GM12878 (cell line): ENCODE data around the gene PEAR1.

Source experiments
- CEBPB ChIP-seq, 2 experiments: fragments of 150-350 bp in 1 of 2; IDR thresholded peaks; 2 replicates each; pipeline ENCODE4 v1.6.1; 2012 to 2014; ENCODE audit warnings: low read depth in 2 of 2, low read length in 2 of 2, borderline replicate concordance in 1 of 2, inconsistent platforms in 1 of 2
- CTCF ChIP-seq, 3 experiments: IDR thresholded peaks in 2 of 3; conservative IDR thresholded peaks in 1 of 3; 2 replicates each; pipeline ENCODE4 v1.5.1; 2011; ENCODE audit warnings: low read depth in 3 of 3, low read length in 3 of 3, mild to moderate bottlenecking in 3 of 3, control low read depth in 2 of 3, moderate library complexity in 2 of 3, inconsistent platforms in 1 of 3, mixed read lengths in 1 of 3; ENCODE audit not compliant: control insufficient read depth in 2 of 3, insufficient read depth in 1 of 3; ENCODE audit errors: extremely low read depth in 1 of 3
- EP300 ChIP-seq, 2 experiments: fragments of 150-350 bp in 1 of 2; IDR thresholded peaks; 2 replicates each; pipeline ENCODE4 v1.6.1; 2011 to 2012; ENCODE audit warnings: low read depth in 2 of 2, low read length in 2 of 2, borderline replicate concordance in 1 of 2, improper control_type of control experiment in 1 of 2, inconsistent platforms in 1 of 2; ENCODE audit not compliant: control insufficient read depth in 1 of 2
- FOXM1 ChIP-seq: IDR thresholded peaks from 2 replicates; pipeline ENCODE4 v1.6.1; 2012; ENCODE audit warnings: low read depth, mild to moderate bottlenecking, inconsistent platforms, low read length, moderate library complexity
- JUNB ChIP-seq: IDR thresholded peaks from 2 replicates; pipeline ENCODE4 v1.6.1; 2016; ENCODE audit warnings: antibody characterized with exemption, mild to moderate bottlenecking
- NR2C1 ChIP-seq: fragments of 450-650 bp; IDR thresholded peaks from 2 replicates; pipeline ENCODE4 v1.6.1; 2017; ENCODE audit warnings: antibody characterized with exemption, mild to moderate bottlenecking, moderate library complexity
- REST ChIP-seq: IDR thresholded peaks from 2 replicates; pipeline ENCODE4 v1.6.1; 2012; ENCODE audit warnings: mild to moderate bottlenecking, low read depth, low read length
- RFX5 ChIP-seq: IDR thresholded peaks from 2 replicates; pipeline ENCODE4 v1.6.1; 2011; ENCODE audit warnings: low read depth, low read length, improper control_type of control experiment
- TBL1XR1 ChIP-seq: IDR thresholded peaks from 2 replicates; pipeline ENCODE4 v1.6.1; 2012; ENCODE audit warnings: low read depth, low read length, improper control_type of control experiment
- TCF7 ChIP-seq: IDR thresholded peaks from 2 replicates; pipeline ENCODE4 v1.6.1; 2014; ENCODE audit warnings: antibody characterized with exemption, borderline replicate concordance
- USF2 ChIP-seq: IDR thresholded peaks from 2 replicates; pipeline ENCODE4 v1.6.1; 2011; ENCODE audit warnings: low read depth, low read length, improper control_type of control experiment, borderline replicate concordance
- ZBED1 ChIP-seq: IDR thresholded peaks from 2 replicates; pipeline ENCODE4 v1.6.1; 2016; ENCODE audit warnings: borderline replicate concordance
- ZZZ3 ChIP-seq: IDR thresholded peaks from 2 replicates; pipeline ENCODE4 v1.6.1; 2011; ENCODE audit warnings: low read depth; ENCODE audit not compliant: control insufficient read depth, insufficient read length

GRCh38 chr1:156881663-156882062 lies 11.9 kb upstream of the PEAR1 start:
- no peak for TF ChIP-seq TBL1XR1
- TF ChIP-seq FOXM1, result no peak
- TF ChIP-seq EP300 (IDR thresholded peaks at IDR 0.05; ENCODE audit: borderline replicate concordance in 1 of 2, control insufficient read depth in 1 of 2, low read depth in 2 of 2, low read length in 2 of 2), result no peak
- no peak for TF ChIP-seq CTCF (IDR thresholded peaks at IDR 0.05 in 2 of 3, conservative IDR thresholded peaks at IDR 0.05 in 1 of 3; ENCODE audit: control insufficient read depth in 2 of 3, extremely low read depth in 1 of 3, insufficient read depth in 1 of 3, low read depth in 3 of 3, low read length in 3 of 3)
- no peak for TF ChIP-seq ZBED1
- TF ChIP-seq CEBPB (IDR thresholded peaks at IDR 0.05; ENCODE audit: borderline replicate concordance in 1 of 2, low read depth in 2 of 2, low read length in 2 of 2), result no peak
- TF ChIP-seq REST, result no peak
- TF ChIP-seq NR2C1, result no peak
- no peak for TF ChIP-seq RFX5
- TF ChIP-seq JUNB, result no peak
- TF ChIP-seq TCF7, result no peak
- TF ChIP-seq ZZZ3, result no peak
- TF ChIP-seq USF2, result no peak
